IMR-90 (cell line): ENCODE results near the gene USP9X. TPM values are rescaled to one million over a fixed set of nuclear protein-coding genes. Genes with fewer than 3 reads are reported as not detected.

Source experiments
- ATAC-seq: fragments of 200-7000 bp; cut with Tn5 transposase; 2 replicates; pipeline ENCODE4 v1.9.1; 2020; ENCODE audit warnings: low read depth, mild to moderate bottlenecking, moderate library complexity
- BruUV-seq: library from RNA; stranded (reverse); fragments of 400-500 nt; replicated peaks from 2 replicates; lab custom pipeline; 2021; lab: Mats Ljungman, UMichigan
- CTCF ChIA-PET: fragments of 300-600 bp; formaldehyde crosslinking; extraction: SDS; loops from one replicate; lab custom pipeline; 2021; ENCODE audit warnings: antibody characterized with exemption; lab: Yijun Ruan, JAX
- POLR2A ChIA-PET: fragments of 300-600 bp; sonication (Branson Sonifier 250); formaldehyde crosslinking; loops from one replicate; lab custom pipeline; 2022; ENCODE audit warnings: antibody characterized with exemption; ENCODE audit not compliant: unreplicated experiment; lab: Charles Lee
- DNase-seq: peaks from one replicate; pipeline ENCODE4 v3.0.0; 2013
- H2AFZ ChIP-seq: replicated peaks from 2 replicates; pipeline ENCODE3; 2013; ENCODE audit warnings: low read length, mild to moderate bottlenecking; ENCODE audit not compliant: poor library complexity
- H2AK5ac ChIP-seq: 2 replicates; pipeline ENCODE4 v1.6.1; 2013; ENCODE audit warnings: low read depth, low read length, inconsistent platforms
- H2AK9ac ChIP-seq: replicated peaks from 2 replicates; pipeline ENCODE3; 2013; ENCODE audit warnings: mild to moderate bottlenecking, low read depth, low read length, moderate library complexity; ENCODE audit not compliant: poor library complexity
- H2BK120ac ChIP-seq: 2 replicates; pipeline ENCODE4 v1.6.1; 2013; ENCODE audit warnings: low read depth, low read length, inconsistent platforms
- H2BK15ac ChIP-seq: 3 replicates; pipeline ENCODE4 v1.6.1; 2013; ENCODE audit warnings: low read depth, low read length, inconsistent platforms
- H2BK20ac ChIP-seq: 2 replicates; pipeline ENCODE4 v1.6.1; 2013; ENCODE audit warnings: low read depth, mild to moderate bottlenecking, inconsistent platforms, low read length, moderate library complexity
- H2BK5ac ChIP-seq: 2 replicates; pipeline ENCODE4 v1.6.1; 2013; ENCODE audit warnings: mild to moderate bottlenecking, low read depth, low read length, inconsistent platforms; ENCODE audit not compliant: poor library complexity, severe bottlenecking
- H3K14ac ChIP-seq: replicated peaks from 2 replicates; pipeline ENCODE4 v1.6.1; 2013; ENCODE audit warnings: low read depth, low read length, inconsistent platforms
- H3K18ac ChIP-seq: 2 replicates; pipeline ENCODE4 v1.6.1; 2013; ENCODE audit warnings: low read depth, low read length, control low read depth
- H3K23ac ChIP-seq: 2 replicates; pipeline ENCODE4 v1.6.1; 2013; ENCODE audit warnings: low read depth, low read length, inconsistent platforms
- H3K27ac ChIP-seq: 2 replicates; pipeline ENCODE4 v1.5.1; 2013; ENCODE audit warnings: mild to moderate bottlenecking, control low read depth, low read length; ENCODE audit not compliant: insufficient read depth
- H3K27me3 ChIP-seq: 2 replicates; pipeline ENCODE4 v1.6.1; 2013; ENCODE audit warnings: low read length; ENCODE audit not compliant: control insufficient read depth, insufficient read depth
- H3K36me3 ChIP-seq: 2 replicates; pipeline ENCODE4 v1.6.1; 2013; ENCODE audit warnings: low read length, mixed read lengths; ENCODE audit not compliant: control insufficient read depth, insufficient read depth
- H3K4ac ChIP-seq: 2 replicates; pipeline ENCODE4 v1.6.1; 2013; ENCODE audit warnings: low read depth, low read length, inconsistent platforms
- H3K4me1 ChIP-seq: 2 replicates; pipeline ENCODE4 v1.6.1; 2013; ENCODE audit warnings: low read length, mixed read lengths; ENCODE audit not compliant: control insufficient read depth, insufficient read depth
- H3K4me2 ChIP-seq: 2 replicates; pipeline ENCODE4 v1.6.1; 2013; ENCODE audit warnings: low read depth, mild to moderate bottlenecking, control low read depth, low read length, moderate library complexity
- H3K4me3 ChIP-seq: 2 replicates; pipeline ENCODE4 v1.5.1; 2013; ENCODE audit warnings: low read depth, mild to moderate bottlenecking, control low read depth, low read length, moderate library complexity; ENCODE audit not compliant: insufficient read depth
- H3K56ac ChIP-seq: 2 replicates; pipeline ENCODE4 v1.6.1; 2013; ENCODE audit warnings: low read length, inconsistent platforms; ENCODE audit not compliant: insufficient read depth; ENCODE audit errors: extremely low read depth
- H3K79me1 ChIP-seq, 2 experiments: 2 replicates each; pipeline ENCODE4 v1.6.1; 2013; ENCODE audit warnings: low read length in 2 of 2, inconsistent platforms in 1 of 2, low read depth in 1 of 2
- H3K9ac ChIP-seq: 2 replicates; pipeline ENCODE4 v1.6.1; 2013; ENCODE audit warnings: low read depth, low read length, control low read depth
- H3K9me1 ChIP-seq: 2 replicates; pipeline ENCODE4 v1.6.1; 2013; ENCODE audit warnings: low read length, inconsistent platforms; ENCODE audit not compliant: insufficient read depth
- H3K9me3 ChIP-seq: 2 replicates; pipeline ENCODE4 v1.6.1; 2013; ENCODE audit warnings: low read length; ENCODE audit not compliant: control insufficient read depth, insufficient read depth
- H4K20me1 ChIP-seq: 2 replicates; pipeline ENCODE4 v1.6.1; 2013; ENCODE audit warnings: low read length, inconsistent platforms; ENCODE audit not compliant: insufficient read depth
- H4K5ac ChIP-seq: 2 replicates; pipeline ENCODE4 v1.6.1; 2013; ENCODE audit warnings: mild to moderate bottlenecking, low read depth, low read length, control low read depth
- H4K8ac ChIP-seq, 2 experiments: 2 replicates each; pipeline ENCODE4 v1.6.1; 2013; ENCODE audit warnings: low read depth in 2 of 2, low read length in 2 of 2, control low read depth in 1 of 2, inconsistent platforms in 1 of 2
- H4K91ac ChIP-seq: 2 replicates; pipeline ENCODE4 v1.6.1; 2013; ENCODE audit warnings: low read depth, low read length, inconsistent platforms; ENCODE audit not compliant: insufficient read depth
- BHLHE40 ChIP-seq: fragments of 150-350 bp; IDR thresholded peaks from 2 replicates; pipeline ENCODE4 v1.6.1; 2016; ENCODE audit warnings: mild to moderate bottlenecking, low read depth, low read length
- CEBPB ChIP-seq: IDR thresholded peaks from 2 replicates; pipeline ENCODE4 v1.6.1; 2012; ENCODE audit warnings: low read depth, low read length, improper control_type of control experiment
- CHD1 ChIP-seq: IDR thresholded peaks from 2 replicates; pipeline ENCODE4 v1.6.1; 2012; ENCODE audit warnings: low read depth, low read length, improper control_type of control experiment
- FOS ChIP-seq: fragments of 150-350 bp; IDR thresholded peaks from 2 replicates; pipeline ENCODE4 v1.6.1; 2016; ENCODE audit warnings: low read depth, low read length
- MAFK ChIP-seq: IDR thresholded peaks from 2 replicates; pipeline ENCODE4 v1.6.1; 2012; ENCODE audit warnings: low read depth, low read length, improper control_type of control experiment
- MAZ ChIP-seq: IDR thresholded peaks from 2 replicates; pipeline ENCODE4 v1.6.1; 2012; ENCODE audit warnings: low read depth, mild to moderate bottlenecking, low read length, improper control_type of control experiment, moderate library complexity, borderline replicate concordance
- MXI1 ChIP-seq: IDR thresholded peaks from 2 replicates; pipeline ENCODE4 v1.6.1; 2012; ENCODE audit warnings: low read depth, mild to moderate bottlenecking, low read length, moderate library complexity, borderline replicate concordance
- NFE2L2 ChIP-seq: fragments of 150-350 bp; IDR thresholded peaks from 2 replicates; pipeline ENCODE4 v1.6.1; 2016; ENCODE audit warnings: low read depth, mild to moderate bottlenecking, low read length
- POLR2A ChIP-seq: IDR thresholded peaks from 2 replicates; pipeline ENCODE4 v1.6.1; 2012; ENCODE audit warnings: mild to moderate bottlenecking, low read depth, low read length
- RCOR1 ChIP-seq: IDR thresholded peaks from 2 replicates; pipeline ENCODE4 v1.6.1; 2012; ENCODE audit warnings: mild to moderate bottlenecking, low read length, improper control_type of control experiment; ENCODE audit not compliant: insufficient replicate concordance
- RFX5 ChIP-seq: IDR thresholded peaks from 2 replicates; pipeline ENCODE4 v1.8.0; 2012; ENCODE audit warnings: low read depth, mild to moderate bottlenecking, low read length, moderate library complexity
- USF2 ChIP-seq: fragments of 150-350 bp; IDR thresholded peaks from 2 replicates; pipeline ENCODE4 v1.6.1; 2017; ENCODE audit warnings: mild to moderate bottlenecking, antibody characterized with exemption, low read length, low read depth
- WGBS, 2 experiments: methylation state at CpG; one replicate each; pipeline versions ENCODE4 v1.1.5 to v1.1.7; 2013; ENCODE audit warnings: missing lambda C conversion rate in 2 of 2; ENCODE audit not compliant: insufficient read length in 1 of 2; ENCODE audit errors: extremely low coverage in 2 of 2; 5-methylcytosine and 5-hydroxymethylcytosine counted together
- dilution Hi-C: fragments of 300-500 bp; cut with HindIII; formaldehyde crosslinking; loops from one replicate; pipeline ENCODE4 v1.14.3; 2018; ENCODE audit warnings: low sequenced_read_pairs; ENCODE audit not compliant: unreplicated experiment
- in situ Hi-C: fragments of 300-500 bp; cut with MboI; formaldehyde crosslinking; loops from 3 replicates; pipeline ENCODE4 v1.14.3; 2019; ENCODE audit warnings: low sequenced_read_pairs, inconsistent platforms, mixed read lengths
- intact Hi-C: fragments of 100-400 bp; cut with micrococcal nuclease; formaldehyde crosslinking; loops from 2 replicates; pipeline ENCODE4 v1.10.0; 2022
- polyA plus RNA-seq, 3 experiments: library from polyadenylated mRNA; depleted of rRNA; stranded (reverse); fragments of >200 nt; gene quantifications; 2 replicates each; pipeline ENCODE4 v1.2.3, GENCODE V29; 2012; ENCODE audit warnings: low replicate concordance in 1 of 3
- total RNA-seq: library from RNA; depleted of rRNA; stranded (reverse); fragments of >200 nt; gene quantifications from 2 replicates; pipeline ENCODE4 v1.2.3, GENCODE V29; 2012
- TF ChIP-seq, protein P1 (sequence below): conservative IDR thresholded peaks from 2 replicates; pipeline ENCODE4 v1.5.1; 2012; ENCODE audit warnings: mild to moderate bottlenecking, low read depth, low read length, improper control_type of control experiment

USP9X gene
- total and polyA plus RNA-seq, 2 of the 4 experiments (the other 2 are of a cell fraction) = 17.5 to 104 TPM

DNA sequence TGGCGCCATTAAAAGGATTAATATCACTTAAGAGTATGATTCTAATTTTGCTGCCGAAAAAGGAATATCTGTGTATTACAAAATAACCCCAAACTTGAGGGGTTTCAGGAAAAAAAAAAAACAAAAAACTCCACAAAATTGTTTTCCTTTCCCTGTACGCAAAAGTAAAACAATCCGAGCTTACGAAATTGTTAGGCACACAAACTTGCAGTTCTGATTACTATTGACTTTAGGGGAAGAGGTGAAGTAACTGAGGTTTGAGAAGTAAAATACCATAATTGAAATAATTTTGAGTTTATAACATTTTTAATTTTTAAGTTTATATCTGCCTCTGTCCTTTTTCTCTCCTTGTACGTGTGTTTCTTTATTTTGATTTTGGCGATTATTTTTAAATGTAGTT lies 64.8 kb downstream of the USP9X start:
- Histone ChIP-seq H2AK9ac (no peak overlapping the region), H3K9me3 (no peaks in the 10 kb centered on the region), H2BK5ac (no peak overlapping the region), H2BK20ac (no peak overlapping the region), H3K56ac (no peak overlapping the region), H3K27ac (no peak overlapping the region), H4K20me1 (peaks cover 7% of the 10 kb centered on the region; the same call in 1 of the 2 replicates), H3K4me1 (peaks cover 3% of the 10 kb centered on the region; the same call in 1 of the 2 replicates), H3K9me1 (no peaks in the 10 kb centered on the region), H3K4me2 (no peak overlapping the region), H3K27me3 (no peaks in the 10 kb centered on the region), H3K9ac (no peak overlapping the region), H2AFZ (no peak overlapping the region), H3K14ac (no peak overlapping the region), H2AK5ac (no peak overlapping the region), H4K91ac (no peak overlapping the region), H2BK15ac (no peak overlapping the region), H3K4ac (no peak overlapping the region), H3K4me3 (no peak overlapping the region), H3K36me3 (peaks cover 7% of the 10 kb centered on the region), H3K79me1 (peaks cover 7 to 18% of the 10 kb centered on the region in 2 experiments; a peak in 1 of 4 replicates), H2BK120ac (no peak overlapping the region), H4K5ac (no peak overlapping the region), H3K18ac (no peak overlapping the region), H4K8ac (no peak overlapping the region), H3K23ac (no peak overlapping the region)
- POLR2A ChIA-PET = no interaction called here
- CTCF ChIA-PET = interaction anchor here (0.6 kb wide), 1 partner anchor 13 kb away, joined by 6 read pairs; no protein-coding TSS in a partner anchor
- in situ Hi-C loops (no loop called here), dilution Hi-C loops (no loop called here), intact Hi-C loops (no loop called here)
- DNase-seq (no peak), ATAC-seq (no peak)
- no CpG with 5 or more reads among the region's 7 CpGs for WGBS, 2 experiments
- TF ChIP-seq MAFK = no peak
- TF ChIP-seq, protein P1, sequence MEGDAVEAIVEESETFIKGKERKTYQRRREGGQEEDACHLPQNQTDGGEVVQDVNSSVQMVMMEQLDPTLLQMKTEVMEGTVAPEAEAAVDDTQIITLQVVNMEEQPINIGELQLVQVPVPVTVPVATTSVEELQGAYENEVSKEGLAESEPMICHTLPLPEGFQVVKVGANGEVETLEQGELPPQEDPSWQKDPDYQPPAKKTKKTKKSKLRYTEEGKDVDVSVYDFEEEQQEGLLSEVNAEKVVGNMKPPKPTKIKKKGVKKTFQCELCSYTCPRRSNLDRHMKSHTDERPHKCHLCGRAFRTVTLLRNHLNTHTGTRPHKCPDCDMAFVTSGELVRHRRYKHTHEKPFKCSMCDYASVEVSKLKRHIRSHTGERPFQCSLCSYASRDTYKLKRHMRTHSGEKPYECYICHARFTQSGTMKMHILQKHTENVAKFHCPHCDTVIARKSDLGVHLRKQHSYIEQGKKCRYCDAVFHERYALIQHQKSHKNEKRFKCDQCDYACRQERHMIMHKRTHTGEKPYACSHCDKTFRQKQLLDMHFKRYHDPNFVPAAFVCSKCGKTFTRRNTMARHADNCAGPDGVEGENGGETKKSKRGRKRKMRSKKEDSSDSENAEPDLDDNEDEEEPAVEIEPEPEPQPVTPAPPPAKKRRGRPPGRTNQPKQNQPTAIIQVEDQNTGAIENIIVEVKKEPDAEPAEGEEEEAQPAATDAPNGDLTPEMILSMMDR = no peak
- TF ChIP-seq RCOR1 = no peak
- TF ChIP-seq RFX5 = no peak
- TF ChIP-seq CEBPB = no peak
- TF ChIP-seq NFE2L2 = no peak
- TF ChIP-seq BHLHE40 = no peak
- TF ChIP-seq MAZ = no peak
- no peak for TF ChIP-seq CHD1
- TF ChIP-seq POLR2A = no peak
- no peak for TF ChIP-seq MXI1
- no peak for TF ChIP-seq FOS
- no peak for TF ChIP-seq USF2
- no TSS peak for BruUV-seq
